ENCODE data around the gene ZFAND3. TPM values are rescaled to one million over a fixed set of nuclear protein-coding genes. Genes with fewer than 3 reads are reported as not detected.

The ZFAND3 gene
- total RNA-seq, 1 donor from 2014 or later = 131 TPM

- Histone ChIP-seq H3K27ac (ENCODE audit: low read depth, low read length) (no peak overlapping the region), H3K79me2 (ENCODE audit: insufficient read depth, low read length) (peaks cover 27% of the 10 kb centered on the region), H3K9me3 (ENCODE audit: insufficient read depth, low read depth, low read length) (no peaks in the 10 kb centered on the region), H3K27me3 (ENCODE audit: insufficient read depth, low read length) (no peaks in the 10 kb centered on the region), H3K4me1 (ENCODE audit: insufficient read depth, low read length) (peaks cover 10% of the 10 kb centered on the region), H4K20me1 (ENCODE audit: insufficient read depth, low read length) (peaks cover 73% of the 10 kb centered on the region), H3K4me3 (ENCODE audit: insufficient read depth, low read depth, low read length) (no peak overlapping the region), H3K36me3 (ENCODE audit: insufficient read depth, low read length) (no peaks in the 10 kb centered on the region), H3K4me2 (ENCODE audit: low read length) (no peak overlapping the region), H2AFZ (ENCODE audit: low read depth, low read length) (no peak overlapping the region), H3K9ac (ENCODE audit: low read length) (no peak overlapping the region)
- H3K9me3 Mint-ChIP-seq (ENCODE audit: unreplicated experiment) = no peaks in the 10 kb centered on the region
- H3K27ac Mint-ChIP-seq (ENCODE audit: unreplicated experiment) = no peak overlapping the region
- H3K36me3 Mint-ChIP-seq (ENCODE audit: low read depth, unreplicated experiment) = peaks cover 33% of the 10 kb centered on the region
- peaks cover 37% of the 10 kb centered on the region for H3K4me1 Mint-ChIP-seq (ENCODE audit: low read depth, unreplicated experiment)
- H3K4me3 Mint-ChIP-seq (ENCODE audit: unreplicated experiment) = no peak overlapping the region
- no peak for TF ChIP-seq CTCF (IDR thresholded peaks at IDR 0.05; ENCODE audit: insufficient read depth, low read depth, low read length)
- TF ChIP-seq EZH2 (IDR thresholded peaks at IDR 0.05; ENCODE audit: insufficient read depth, low read length) = no peak
- DNase-seq (ENCODE audit: low read depth) = no peak
- no peak for FAIRE-seq
- no peaks in the 10 kb centered on the region for H3K27me3 Mint-ChIP-seq (ENCODE audit: low read depth, unreplicated experiment)
Observed at GRCh38 chr6:38150681-38151296, 331.3 kb downstream of the ZFAND3 start.

DNA sequence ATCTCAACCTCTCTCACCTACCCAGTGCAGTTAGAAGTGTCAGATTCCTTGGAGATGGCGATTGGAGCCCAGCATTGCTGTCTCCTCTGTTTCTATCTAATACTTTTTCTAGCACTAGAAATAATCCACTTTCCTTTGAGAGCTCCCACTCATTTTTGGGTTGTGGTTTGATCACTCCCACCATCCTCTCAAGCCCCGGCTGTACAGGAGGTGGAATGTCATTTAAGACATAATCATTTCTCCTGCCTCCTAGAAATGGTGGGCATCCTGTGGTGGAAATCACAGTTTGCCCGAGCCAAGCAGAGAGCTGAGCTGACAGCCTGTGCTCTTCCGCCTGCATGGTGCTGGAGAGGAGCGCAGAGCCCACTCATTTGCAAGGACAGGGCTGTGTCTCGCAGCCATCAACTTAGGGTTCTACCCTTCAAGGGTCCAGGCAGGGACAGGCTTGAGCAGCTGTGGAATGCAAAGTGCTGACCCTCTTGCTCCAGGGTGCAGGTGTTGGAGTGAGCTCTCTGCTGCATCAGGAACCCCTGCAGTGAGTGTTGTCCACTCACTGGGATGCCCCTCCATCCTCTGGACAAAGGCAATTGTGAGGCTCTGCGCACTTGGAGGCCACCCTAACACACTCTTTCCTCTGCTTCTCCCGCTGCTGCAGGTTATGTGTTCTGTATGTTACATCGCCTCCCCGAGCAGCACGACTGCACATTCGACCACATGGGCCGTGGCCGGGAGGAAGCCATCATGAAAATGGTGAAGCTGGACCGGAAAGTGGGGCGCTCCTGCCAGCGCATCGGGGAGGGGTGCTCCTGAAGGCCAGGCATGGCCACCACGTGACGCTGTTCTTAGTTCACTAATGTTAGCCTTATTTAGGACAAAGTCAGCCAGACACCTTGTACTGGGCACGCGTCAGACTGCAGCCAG lies 332.3 kb downstream of the ZFAND3 start:
- Histone ChIP-seq H4K20me1 (ENCODE audit: insufficient read depth, low read length) (peaks cover 68% of the 10 kb centered on the region), H2AFZ (ENCODE audit: low read depth, low read length) (no peak overlapping the region), H3K27ac (ENCODE audit: low read depth, low read length) (no peak overlapping the region), H3K4me1 (ENCODE audit: insufficient read depth, low read length) (peaks cover 4% of the 10 kb centered on the region), H3K4me2 (ENCODE audit: low read length) (no peak overlapping the region), H3K79me2 (ENCODE audit: insufficient read depth, low read length) (peaks cover 19% of the 10 kb centered on the region), H3K9me3 (ENCODE audit: insufficient read depth, low read depth, low read length) (no peaks in the 10 kb centered on the region), H3K27me3 (ENCODE audit: insufficient read depth, low read length) (no peaks in the 10 kb centered on the region), H3K4me3 (ENCODE audit: insufficient read depth, low read depth, low read length) (no peak overlapping the region), H3K36me3 (ENCODE audit: insufficient read depth, low read length) (no peaks in the 10 kb centered on the region), H3K9ac (ENCODE audit: low read length) (no peak overlapping the region)
- DNase-seq (ENCODE audit: low read depth) (no peak), FAIRE-seq (no peak)
- H3K27ac Mint-ChIP-seq (ENCODE audit: unreplicated experiment) = no peak overlapping the region
- H3K36me3 Mint-ChIP-seq (ENCODE audit: low read depth, unreplicated experiment) = peaks cover 30% of the 10 kb centered on the region
- peaks cover 28% of the 10 kb centered on the region for H3K4me1 Mint-ChIP-seq (ENCODE audit: low read depth, unreplicated experiment)
- no peak for TF ChIP-seq EZH2 (IDR thresholded peaks at IDR 0.05; ENCODE audit: insufficient read depth, low read length)
- no peak for TF ChIP-seq CTCF (IDR thresholded peaks at IDR 0.05; ENCODE audit: insufficient read depth, low read depth, low read length)
- no peaks in the 10 kb centered on the region for H3K9me3 Mint-ChIP-seq (ENCODE audit: unreplicated experiment)
- no peak overlapping the region for H3K4me3 Mint-ChIP-seq (ENCODE audit: unreplicated experiment)
- no peaks in the 10 kb centered on the region for H3K27me3 Mint-ChIP-seq (ENCODE audit: low read depth, unreplicated experiment)

Data from astrocyte (in vitro differentiated cells and primary cell).